Suprapubic skin (tissue), 4 donors: ENCODE results near the gene MTMR4. TPM values are rescaled to one million over a fixed set of nuclear protein-coding genes. Genes with fewer than 3 reads are reported as not detected.

Source experiments
- DNase-seq, 2 donors: peaks; one replicate each; pipeline ENCODE4 v3.0.0-alpha.2; 2019; ENCODE audit warnings: low spot score in 2 of 2
- H3K27ac ChIP-seq: fragments of 200-600 bp; sonication (generic); one replicate; pipeline ENCODE4 v1.5.1; 2019
- H3K27me3 ChIP-seq: fragments of 200-600 bp; sonication (generic); one replicate; pipeline ENCODE4 v1.5.1; 2019
- H3K36me3 ChIP-seq: fragments of 200-600 bp; sonication (generic); one replicate; pipeline ENCODE4 v1.5.1; 2019
- H3K4me1 ChIP-seq: fragments of 200-600 bp; sonication (generic); one replicate; pipeline ENCODE4 v1.5.1; 2019
- H3K4me3 ChIP-seq: fragments of 200-600 bp; sonication (generic); one replicate; pipeline ENCODE4 v1.5.1; 2019; ENCODE audit warnings: mild to moderate bottlenecking
- H3K9me3 ChIP-seq: fragments of 200-600 bp; sonication (generic); one replicate; pipeline ENCODE4 v1.5.1; 2019
- EP300 ChIP-seq: sonication (generic); formaldehyde crosslinking; IDR thresholded peaks from one replicate; pipeline ENCODE4 v1.6.1; 2017; ENCODE audit warnings: antibody characterized with exemption
- POLR2A ChIP-seq, 2 donors: fragments of 450-650 bp; IDR thresholded peaks; one replicate each; pipeline ENCODE4 v1.6.1; 2017; ENCODE audit warnings: antibody characterized with exemption in 2 of 2, mild to moderate bottlenecking in 2 of 2, moderate library complexity in 2 of 2
- POLR2AphosphoS5 ChIP-seq, 3 donors: sonication (generic); formaldehyde crosslinking; IDR thresholded peaks; one replicate each; pipeline ENCODE4 v1.6.1; 2017; ENCODE audit warnings: antibody characterized with exemption in 3 of 3
- WGBS: methylation state at CpG from one replicate; pipeline ENCODE4 v1.1.5; 2018; 5-methylcytosine and 5-hydroxymethylcytosine counted together
- total RNA-seq, 4 donors: library from RNA; depleted of rRNA; stranded (reverse); fragments of >200 nt; gene quantifications; one replicate each; pipeline ENCODE4 v1.1.0, GENCODE V29; 2016
- TF ChIP-seq, protein P1 (sequence below), 2 donors: fragments of 200-600 bp in 1 of 2; fragments of 450-650 bp in 1 of 2; sonication (generic) in 1 of 2; IDR thresholded peaks; one replicate each; pipeline ENCODE4 v1.5.1; 2016 to 2019; ENCODE audit warnings: antibody characterized with exemption in 2 of 2, mild to moderate bottlenecking in 1 of 2, moderate library complexity in 1 of 2

MTMR4 gene
- total RNA-seq, 4 donors from 2014 or later, result 31.7 to 66.0 (median 53.4) TPM

DNA sequence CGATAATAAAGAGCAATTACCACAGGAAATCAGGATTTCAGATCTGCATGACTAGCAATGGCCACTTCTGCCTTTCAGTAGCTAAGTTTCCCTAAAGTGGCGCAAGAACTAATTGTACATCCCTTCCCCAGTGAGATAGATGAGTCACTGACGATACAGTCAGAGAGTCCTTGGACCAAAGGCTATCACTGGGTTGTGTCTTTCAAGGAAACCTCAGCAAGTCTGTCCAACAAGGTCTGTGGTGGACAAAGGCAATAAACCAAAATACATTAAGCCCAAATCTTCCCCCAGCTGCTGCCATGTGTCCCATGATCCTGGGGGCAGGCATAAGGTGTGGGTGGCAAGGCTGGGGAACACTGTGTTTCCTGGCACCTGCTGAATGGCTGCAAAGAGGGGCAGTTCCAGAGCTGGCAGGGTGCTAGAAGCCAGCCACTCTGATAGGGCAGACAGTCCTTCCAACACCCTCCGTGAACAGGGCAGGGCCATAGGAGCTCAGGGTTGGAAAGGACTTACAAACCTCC lies 20.5 kb upstream of the MTMR4 start:
- WGBS, result 84% methylated on average over 4 of the region's 4 CpGs
- no peak for TF ChIP-seq POLR2A (IDR thresholded peaks at IDR 0.05)
- TF ChIP-seq EP300, result no peak
- TF ChIP-seq POLR2AphosphoS5 (IDR thresholded peaks at IDR 0.05), result no peak
- TF ChIP-seq, protein P1, sequence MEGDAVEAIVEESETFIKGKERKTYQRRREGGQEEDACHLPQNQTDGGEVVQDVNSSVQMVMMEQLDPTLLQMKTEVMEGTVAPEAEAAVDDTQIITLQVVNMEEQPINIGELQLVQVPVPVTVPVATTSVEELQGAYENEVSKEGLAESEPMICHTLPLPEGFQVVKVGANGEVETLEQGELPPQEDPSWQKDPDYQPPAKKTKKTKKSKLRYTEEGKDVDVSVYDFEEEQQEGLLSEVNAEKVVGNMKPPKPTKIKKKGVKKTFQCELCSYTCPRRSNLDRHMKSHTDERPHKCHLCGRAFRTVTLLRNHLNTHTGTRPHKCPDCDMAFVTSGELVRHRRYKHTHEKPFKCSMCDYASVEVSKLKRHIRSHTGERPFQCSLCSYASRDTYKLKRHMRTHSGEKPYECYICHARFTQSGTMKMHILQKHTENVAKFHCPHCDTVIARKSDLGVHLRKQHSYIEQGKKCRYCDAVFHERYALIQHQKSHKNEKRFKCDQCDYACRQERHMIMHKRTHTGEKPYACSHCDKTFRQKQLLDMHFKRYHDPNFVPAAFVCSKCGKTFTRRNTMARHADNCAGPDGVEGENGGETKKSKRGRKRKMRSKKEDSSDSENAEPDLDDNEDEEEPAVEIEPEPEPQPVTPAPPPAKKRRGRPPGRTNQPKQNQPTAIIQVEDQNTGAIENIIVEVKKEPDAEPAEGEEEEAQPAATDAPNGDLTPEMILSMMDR (IDR thresholded peaks at IDR 0.05), result no peak
- Histone ChIP-seq H3K27ac (no peak overlapping the region), H3K36me3 (no peaks in the 10 kb centered on the region), H3K4me1 (peaks cover 24% of the 10 kb centered on the region), H3K9me3 (no peaks in the 10 kb centered on the region), H3K27me3 (no peaks in the 10 kb centered on the region), H3K4me3 (no peak overlapping the region)
- DNase-seq, result no peak

DNA sequence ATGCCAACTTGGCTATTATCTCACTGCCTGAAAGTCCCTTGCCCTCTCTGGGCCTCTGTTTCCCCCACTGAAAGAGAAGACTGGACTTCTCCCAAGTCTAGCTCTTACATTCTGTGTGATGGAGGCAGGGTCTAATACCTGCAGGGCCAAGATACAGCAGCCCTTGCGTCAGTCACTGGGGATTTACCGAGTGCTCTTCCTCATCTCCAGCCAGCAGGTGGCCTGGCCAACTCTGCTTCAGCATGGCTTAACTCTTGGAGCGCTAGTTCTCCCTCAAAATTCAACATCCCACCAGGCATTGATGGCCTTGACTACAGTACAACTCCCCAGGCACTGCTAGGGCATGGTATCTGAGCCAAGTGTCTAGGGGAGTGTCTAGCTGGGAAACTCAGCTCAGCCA lies 19.9 kb upstream of the MTMR4 start:
- Histone ChIP-seq H3K4me3 (no peak overlapping the region), H3K27me3 (no peaks in the 10 kb centered on the region), H3K4me1 (peaks cover 24% of the 10 kb centered on the region), H3K27ac (no peak overlapping the region), H3K9me3 (no peaks in the 10 kb centered on the region), H3K36me3 (no peaks in the 10 kb centered on the region)
- TF ChIP-seq, protein P1 (IDR thresholded peaks at IDR 0.05), result no peak
- TF ChIP-seq POLR2AphosphoS5 (IDR thresholded peaks at IDR 0.05) (no peak), POLR2A (IDR thresholded peaks at IDR 0.05) (no peak), EP300 (no peak)
- no peak for DNase-seq
- 73% methylated on average over 3 of the region's 3 CpGs for WGBS

DNA sequence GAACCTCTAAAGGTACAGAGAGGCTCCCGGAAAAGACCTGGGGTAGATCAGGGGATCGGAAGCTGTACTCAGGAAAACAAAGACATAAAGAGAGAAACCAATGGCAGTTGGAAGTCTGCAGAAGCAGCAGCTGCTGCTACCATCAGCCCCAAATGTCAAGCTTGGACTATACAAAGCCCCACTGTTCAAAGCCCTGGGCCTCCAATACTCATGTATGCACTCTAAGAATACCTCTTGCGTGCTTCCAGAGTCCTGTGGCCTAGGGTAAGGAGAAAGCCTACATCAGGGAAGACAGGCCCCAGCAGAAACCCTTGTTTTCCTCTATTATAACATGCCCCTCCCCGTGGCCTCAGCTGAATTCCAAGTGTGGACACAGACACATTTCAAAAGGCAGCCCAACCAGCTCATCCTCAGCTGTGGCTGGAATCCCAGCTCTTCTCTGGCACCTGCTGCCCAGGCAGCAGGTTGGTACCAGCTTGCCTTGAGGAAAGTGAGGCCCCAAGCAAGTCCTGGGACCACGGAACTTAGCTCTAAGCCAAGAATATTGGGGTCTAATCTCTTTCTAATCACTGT lies 19.3 kb upstream of the MTMR4 start:
- Histone ChIP-seq H3K4me3 (no peak overlapping the region), H3K4me1 (peaks cover 22% of the 10 kb centered on the region), H3K27ac (no peak overlapping the region), H3K36me3 (no peaks in the 10 kb centered on the region), H3K27me3 (no peaks in the 10 kb centered on the region), H3K9me3 (no peaks in the 10 kb centered on the region)
- 80% methylated on average over 5 of the region's 5 CpGs for WGBS
- DNase-seq, result no peak
- TF ChIP-seq POLR2A (IDR thresholded peaks at IDR 0.05) (no peak), EP300 (no peak), POLR2AphosphoS5 (IDR thresholded peaks at IDR 0.05) (no peak)
- TF ChIP-seq, protein P1 (IDR thresholded peaks at IDR 0.05), result no peak

DNA sequence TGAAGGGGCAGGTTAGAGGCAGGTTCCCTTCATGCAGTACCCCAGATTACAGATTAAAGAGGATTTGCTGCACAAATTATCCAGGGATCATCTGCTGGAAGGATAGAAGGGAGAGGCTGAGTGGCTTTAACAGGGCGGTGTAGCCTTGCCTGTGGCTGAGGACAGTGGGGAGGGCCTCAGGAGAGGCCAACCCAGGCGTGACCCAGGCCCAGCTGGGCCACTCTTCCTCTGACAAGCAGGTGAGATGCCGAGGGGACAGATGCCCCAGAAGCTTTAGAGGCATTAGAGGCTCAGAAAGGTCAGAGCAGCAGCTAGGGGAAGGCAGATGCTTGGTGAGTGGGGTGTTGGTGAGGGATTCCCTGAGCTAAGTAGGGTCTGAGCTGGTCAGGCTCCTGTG lies 18.1 kb upstream of the MTMR4 start:
- H3K4me3 ChIP-seq, result peak overlapping the region; percentile 63
- no peaks in the 10 kb centered on the region for H3K36me3 ChIP-seq

More for the DNA sequence above, 18.1 kb upstream of the MTMR4 start:
- Histone ChIP-seq H3K27me3 (no peaks in the 10 kb centered on the region), H3K9me3 (no peaks in the 10 kb centered on the region), H3K4me1 (peaks cover 22% of the 10 kb centered on the region), H3K27ac (no peak overlapping the region)
- no peak for DNase-seq
- WGBS, result 65% methylated on average over 3 of the region's 3 CpGs
- TF ChIP-seq POLR2A (IDR thresholded peaks at IDR 0.05), result no peak
- TF ChIP-seq, protein P1 (IDR thresholded peaks at IDR 0.05), result no peak
- no peak for TF ChIP-seq EP300
- TF ChIP-seq POLR2AphosphoS5 (IDR thresholded peaks at IDR 0.05), result no peak
